DMS53 (cell line): Measurements from ENCODE around the gene GLTP.

Source experiments
- DNase-seq: peaks from one replicate; lab custom pipeline; 2025; lab: John Stamatoyannopoulos, UW

The GLTP gene

GRCh38 chr12:109842021-109842420 lies 38.3 kb downstream of the GLTP start:
- no peak for DNase-seq

- no peak for DNase-seq
These were observed 39.0 kb downstream of the GLTP start for GRCh38 chr12:109841356-109841755.

- peak; percentile 97 for DNase-seq
These were observed 39.9 kb downstream of the GLTP start for GRCh38 chr12:109840305-109841074.

GRCh38 chr12:109839444-109839843 lies 40.9 kb downstream of the GLTP start:
- DNase-seq, result no peak

- no peak for DNase-seq
These were observed 43.4 kb downstream of the GLTP start for GRCh38 chr12:109836916-109837315.

GRCh38 chr12:109835827-109836226 lies 44.5 kb downstream of the GLTP start:
- DNase-seq, result no peak

GRCh38 chr12:109833307-109834189 lies 46.8 kb downstream of the GLTP start, which contains the start of gene TRPV4:
TRPV4 (minus strand) TSS chr12:109833398; CDS start chr12:109814796, 18,602 bp downstream.
- peak; percentile 78 for DNase-seq

GRCh38 chr12:109832541-109833306 lies 47.6 kb downstream of the GLTP start:
- no peak for DNase-seq

GRCh38 chr12:109831929-109832328 lies 48.4 kb downstream of the GLTP start:
- no peak for DNase-seq

GRCh38 chr12:109831365-109831764 lies 49.0 kb downstream of the GLTP start:
- no peak for DNase-seq

GRCh38 chr12:109830718-109831117 lies 49.6 kb downstream of the GLTP start:
- no peak for DNase-seq

GRCh38 chr12:109830267-109830666 lies 50.1 kb downstream of the GLTP start:
- DNase-seq, result no peak

GRCh38 chr12:109829667-109830066 lies 50.7 kb downstream of the GLTP start:
- peak; percentile 39 for DNase-seq

- DNase-seq, result no peak
These were observed 51.4 kb downstream of the GLTP start for GRCh38 chr12:109828754-109829511.

- DNase-seq, result no peak
These were observed 52.5 kb downstream of the GLTP start for GRCh38 chr12:109827566-109828550.

GRCh38 chr12:109827080-109827479 lies 53.3 kb downstream of the GLTP start:
- DNase-seq, result no peak

- DNase-seq, result no peak
These were observed 55.6 kb downstream of the GLTP start for GRCh38 chr12:109824731-109825130.

- no peak for DNase-seq
These were observed 57.4 kb downstream of the GLTP start for GRCh38 chr12:109822951-109823411.

- DNase-seq, result no peak
These were observed 57.9 kb downstream of the GLTP start for GRCh38 chr12:109822416-109822815.

GRCh38 chr12:109821968-109822367 lies 58.4 kb downstream of the GLTP start:
- no peak for DNase-seq
